GM12878 (cell line): ENCODE results near the gene LPAR5. TPM values are rescaled to one million over a fixed set of nuclear protein-coding genes. Genes with fewer than 3 reads are reported as not detected.

Experiments used
- ATAC-seq: fragments of 200-7000 bp; cut with Tn5 transposase; 3 replicates; pipeline ENCODE4 v1.9.1; 2020; ENCODE audit warnings: mild to moderate bottlenecking, moderate library complexity
- BruUV-seq: library from RNA; stranded (reverse); fragments of 400-500 nt; replicated peaks from 2 replicates; lab custom pipeline; 2021; lab: Mats Ljungman, UMichigan
- CTCF ChIA-PET: fragments of 300-600 bp; sonication (Branson Sonifier 250); formaldehyde crosslinking; extraction: SDS; loops from one replicate; lab custom pipeline; 2021; ENCODE audit warnings: inconsistent platforms; lab: Yijun Ruan, JAX
- POLR2A ChIA-PET: fragments of 350-600 bp; formaldehyde crosslinking; extraction: SDS; loops from one replicate; lab custom pipeline; 2021; ENCODE audit warnings: inconsistent platforms; lab: Charles Lee
- RAD21 ChIA-PET: fragments of 300-600 bp; sonication (Branson Sonifier 250); formaldehyde crosslinking; loops from one replicate; lab custom pipeline; 2023; ENCODE audit warnings: antibody characterized with exemption; ENCODE audit not compliant: unreplicated experiment; lab: Charles Lee
- SMC1A ChIA-PET: fragments of 300-600 bp; sonication (Branson Sonifier 250); formaldehyde crosslinking; loops from one replicate; lab custom pipeline; 2023; ENCODE audit not compliant: unreplicated experiment, uncharacterized antibody; lab: Charles Lee
- DNase-seq: peaks from one replicate; pipeline ENCODE4 v3.0.0-alpha.2; 2011; ENCODE audit warnings: low read depth, low spot score
- FAIRE-seq: peaks from 3 replicates; lab custom pipeline; 2011; peaks lifted over from hg19 to GRCh38; lab: Jason Lieb, UNC
- H2AFZ ChIP-seq: 2 replicates; pipeline ENCODE4 v1.6.0; 2011; ENCODE audit warnings: low read depth, low read length, control low read depth; ENCODE audit not compliant: control insufficient read depth
- H3K27ac ChIP-seq: 2 replicates; pipeline ENCODE4 v1.5.1; 2011; ENCODE audit warnings: control low read depth; ENCODE audit not compliant: control insufficient read depth, insufficient read depth
- H3K27me3 ChIP-seq, 2 experiments: replicated peaks in 1 of 2; 2 replicates each; pipeline versions ENCODE4 v1.6.0 to v1.6.1; 2011; ENCODE audit warnings: low read length in 1 of 2; ENCODE audit not compliant: control insufficient read depth in 2 of 2, insufficient read depth in 2 of 2
- H3K36me3 ChIP-seq, 2 experiments: 2 replicates each; pipeline ENCODE4 v1.5.1; 2011; ENCODE audit warnings: low read length in 1 of 2; ENCODE audit not compliant: control insufficient read depth in 2 of 2, insufficient read depth in 2 of 2
- H3K4me1 ChIP-seq: 2 replicates; pipeline ENCODE4 v1.6.1; 2011; ENCODE audit warnings: mild to moderate bottlenecking, low read length, moderate library complexity, mixed read lengths; ENCODE audit not compliant: control insufficient read depth, insufficient read depth
- H3K4me2 ChIP-seq: 2 replicates; pipeline ENCODE4 v1.6.0; 2011; ENCODE audit warnings: control low read depth; ENCODE audit not compliant: control insufficient read depth, insufficient read depth
- H3K4me3 ChIP-seq: fragments of 200-600 bp; sonication (generic); 2 replicates; pipeline ENCODE4 v1.5.1; 2016
- H3K79me2 ChIP-seq: 2 replicates; pipeline ENCODE4 v1.6.0; 2011; ENCODE audit warnings: low read length; ENCODE audit not compliant: control insufficient read depth, insufficient read depth
- H3K9ac ChIP-seq: 2 replicates; pipeline ENCODE4 v1.8.0; 2011; ENCODE audit warnings: low read length, control low read depth, mixed read lengths; ENCODE audit not compliant: control insufficient read depth, insufficient read depth
- H3K9me3 ChIP-seq: replicated peaks from 3 replicates; pipeline ENCODE4 v1.5.1; 2011; ENCODE audit warnings: mild to moderate bottlenecking, low read length; ENCODE audit not compliant: control insufficient read depth, insufficient read depth
- H4K20me1 ChIP-seq: 2 replicates; pipeline ENCODE4 v1.6.0; 2011; ENCODE audit not compliant: control insufficient read depth, insufficient read depth
- ATF7 ChIP-seq: fragments of 450-650 bp; IDR thresholded peaks from 2 replicates; pipeline ENCODE4 v1.6.1; 2016; ENCODE audit warnings: low read depth, mild to moderate bottlenecking
- BHLHE40 ChIP-seq, 2 experiments: fragments of 450-650 bp in 1 of 2; IDR thresholded peaks; 2 replicates each; pipeline ENCODE4 v1.6.1; 2011 to 2017; ENCODE audit warnings: low read depth in 2 of 2, borderline replicate concordance in 1 of 2, improper control_type of control experiment in 1 of 2, low read length in 1 of 2, mild to moderate bottlenecking in 1 of 2
- JUNB ChIP-seq: IDR thresholded peaks from 2 replicates; pipeline ENCODE4 v1.6.1; 2016; ENCODE audit warnings: antibody characterized with exemption, mild to moderate bottlenecking
- ZBED1 ChIP-seq: IDR thresholded peaks from 2 replicates; pipeline ENCODE4 v1.6.1; 2016; ENCODE audit warnings: borderline replicate concordance
- ZNF622 ChIP-seq: fragments of 450-650 bp; IDR thresholded peaks from 2 replicates; pipeline ENCODE4 v1.6.1; 2017; ENCODE audit warnings: mild to moderate bottlenecking, inconsistent platforms
- WGBS: methylation state at CpG from one replicate; pipeline ENCODE4 v1.1.6; 2016; ENCODE audit warnings: low lambda C conversion rate; ENCODE audit not compliant: insufficient replicate concordance, insufficient coverage; ENCODE audit errors: missing lambda C conversion rate; 5-methylcytosine and 5-hydroxymethylcytosine counted together
- in situ Hi-C: fragments of 300-500 bp; cut with MboI; formaldehyde crosslinking; loops from 9 replicates; pipeline ENCODE4 v1.14.3; 2018; ENCODE audit warnings: mixed read lengths
- intact Hi-C: fragments of 100-400 bp; cut with micrococcal nuclease; formaldehyde crosslinking; loops from one replicate; pipeline ENCODE4 v1.14.2; 2022; ENCODE audit not compliant: unreplicated experiment
- polyA plus RNA-seq, 11 experiments: library from polyadenylated mRNA; depleted of rRNA in 4 of 11; unstranded in 6 of 11; stranded (reverse) in 5 of 11; fragments of >200 nt; fragmentation: Nextera tagmentation in 4 of 11; fragmentation: Illumina TruSeq in 1 of 11; extraction: Ambion mirVana in 4 of 11; extraction: Trizol in 1 of 11; gene quantifications; 1 replicate in 1 of 11; 2 replicates in 10 of 11; pipeline versions ENCODE4 v1.2.1 to v1.2.3, GENCODE V29; 2011 to 2016; ENCODE audit warnings: inconsistent platforms in 2 of 11, missing spikeins in 2 of 11, low read depth in 1 of 11
- total RNA-seq, 4 experiments: library from RNA; depleted of rRNA in 3 of 4; stranded (reverse); fragments of >200 nt in 3 of 4; fragmentation: Illumina TruSeq in 1 of 4; extraction: Trizol in 1 of 4; gene quantifications; 2 replicates each; pipeline versions ENCODE4 v1.2.1 to v1.2.3, GENCODE V29; 2013 to 2021
- TF ChIP-seq, protein P1 (sequence below): fragments of 450-650 bp; IDR thresholded peaks from 2 replicates; pipeline ENCODE4 v1.6.1; 2016; ENCODE audit warnings: mild to moderate bottlenecking, moderate library complexity, borderline replicate concordance

The LPAR5 gene
- total and polyA plus RNA-seq, 10 of the 15 experiments (the other 5 are each of a cell fraction or from before 2014, with no cell fraction given) = 1.3 to 7.9 (median 5.3) TPM

DNA sequence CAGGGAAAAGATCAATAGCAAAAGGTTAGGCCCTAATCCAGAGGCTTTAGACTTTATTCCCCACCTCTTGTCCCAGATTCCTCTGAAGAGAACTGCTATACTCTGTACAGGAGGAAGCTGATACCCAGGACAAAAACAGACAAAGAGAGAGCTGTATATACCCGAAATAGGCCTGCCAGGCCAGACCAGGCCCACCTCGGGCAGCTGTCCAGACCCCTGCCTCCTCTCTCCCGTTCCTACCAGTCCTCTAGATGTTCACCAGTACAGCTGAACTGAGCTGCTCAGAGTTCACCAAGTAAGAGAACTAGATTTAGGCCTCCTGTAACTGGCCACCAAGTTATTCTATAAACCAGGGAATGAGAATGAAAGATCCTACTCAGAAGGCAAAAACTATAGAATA lies 33.2 kb downstream of the LPAR5 start:
- Histone ChIP-seq H3K79me2 (peaks cover 49% of the 10 kb centered on the region), H3K9ac (no peak overlapping the region), H3K4me2 (peak overlapping the region; percentile 36; the same call in 1 of the 2 replicates), H4K20me1 (peaks cover 14% of the 10 kb centered on the region), H3K27ac (no peak overlapping the region), H3K4me3 (peak overlapping the region; percentile 99; the same call in 1 of the 2 replicates), H3K36me3 (peaks cover 29 to 39% of the 10 kb centered on the region in 2 experiments), H2AFZ (no peak overlapping the region), H3K9me3 (no peaks in the 10 kb centered on the region), H3K4me1 (peaks cover 14% of the 10 kb centered on the region), H3K27me3 (no peaks in the 10 kb centered on the region)
- ChIA-PET SMC1A (interaction anchor here (0.8 to 2.7 kb wide), 9 partner anchors 11 to 94 kb away, joined by 3 to 10 read pairs (median 4); no protein-coding TSS in a partner anchor), RAD21 (interaction anchor here (0.6 to 1.5 kb wide), 2 partner anchors 29 to 32 kb away, joined by 3 to 5 read pairs; no protein-coding TSS in a partner anchor), POLR2A (interaction anchor here (1.1 to 1.7 kb wide), 7 partner anchors 11 to 249 kb away, joined by 3 to 8 read pairs (median 3); partner anchors contain the start of genes USP5 and VAMP1), CTCF (interaction anchor here (0.8 to 4.9 kb wide), 10 partner anchors 13 to 82 kb away, joined by 3 to 43 read pairs (median 6); no protein-coding TSS in a partner anchor)
- in situ Hi-C loops (no loop called here), intact Hi-C loops (no loop called here)
- ATAC-seq (no peak), DNase-seq (no peak), FAIRE-seq (no peak)
- BruUV-seq = no TSS peak
- TF ChIP-seq JUNB (no peak), ATF7 (no peak), BHLHE40 (IDR thresholded peaks at IDR 0.05; ENCODE audit: borderline replicate concordance in 1 of 2, low read depth in 2 of 2, low read length in 1 of 2) (no peak), ZNF622 (no peak), ZBED1 (no peak)
- TF ChIP-seq, protein P1, sequence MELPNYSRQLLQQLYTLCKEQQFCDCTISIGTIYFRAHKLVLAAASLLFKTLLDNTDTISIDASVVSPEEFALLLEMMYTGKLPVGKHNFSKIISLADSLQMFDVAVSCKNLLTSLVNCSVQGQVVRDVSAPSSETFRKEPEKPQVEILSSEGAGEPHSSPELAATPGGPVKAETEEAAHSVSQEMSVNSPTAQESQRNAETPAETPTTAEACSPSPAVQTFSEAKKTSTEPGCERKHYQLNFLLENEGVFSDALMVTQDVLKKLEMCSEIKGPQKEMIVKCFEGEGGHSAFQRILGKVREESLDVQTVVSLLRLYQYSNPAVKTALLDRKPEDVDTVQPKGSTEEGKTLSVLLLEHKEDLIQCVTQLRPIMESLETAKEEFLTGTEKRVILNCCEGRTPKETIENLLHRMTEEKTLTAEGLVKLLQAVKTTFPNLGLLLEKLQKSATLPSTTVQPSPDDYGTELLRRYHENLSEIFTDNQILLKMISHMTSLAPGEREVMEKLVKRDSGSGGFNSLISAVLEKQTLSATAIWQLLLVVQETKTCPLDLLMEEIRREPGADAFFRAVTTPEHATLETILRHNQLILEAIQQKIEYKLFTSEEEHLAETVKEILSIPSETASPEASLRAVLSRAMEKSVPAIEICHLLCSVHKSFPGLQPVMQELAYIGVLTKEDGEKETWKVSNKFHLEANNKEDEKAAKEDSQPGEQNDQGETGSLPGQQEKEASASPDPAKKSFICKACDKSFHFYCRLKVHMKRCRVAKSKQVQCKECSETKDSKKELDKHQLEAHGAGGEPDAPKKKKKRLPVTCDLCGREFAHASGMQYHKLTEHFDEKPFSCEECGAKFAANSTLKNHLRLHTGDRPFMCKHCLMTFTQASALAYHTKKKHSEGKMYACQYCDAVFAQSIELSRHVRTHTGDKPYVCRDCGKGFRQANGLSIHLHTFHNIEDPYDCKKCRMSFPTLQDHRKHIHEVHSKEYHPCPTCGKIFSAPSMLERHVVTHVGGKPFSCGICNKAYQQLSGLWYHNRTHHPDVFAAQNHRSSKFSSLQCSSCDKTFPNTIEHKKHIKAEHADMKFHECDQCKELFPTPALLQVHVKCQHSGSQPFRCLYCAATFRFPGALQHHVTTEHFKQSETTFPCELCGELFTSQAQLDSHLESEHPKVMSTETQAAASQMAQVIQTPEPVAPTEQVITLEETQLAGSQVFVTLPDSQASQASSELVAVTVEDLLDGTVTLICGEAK = no peak
- 49% methylated on average over 3 of the region's 3 CpGs for WGBS
